ACC112 (cell line): ENCODE data around the gene SHOX.

ENCODE experiments used
- H2AFZ ChIP-seq: fragments of 200-600 bp; sonication (generic); one replicate; pipeline ENCODE4 v1.6.0; 2017; ENCODE audit warnings: antibody characterized with exemption, low read length; ENCODE audit not compliant: unreplicated experiment
- H3K27ac ChIP-seq: fragments of 200-600 bp; sonication (generic); 2 replicates; pipeline ENCODE4 v1.5.1; 2014; ENCODE audit warnings: low read depth, mild to moderate bottlenecking, antibody characterized with exemption, low read length, moderate library complexity
- H3K27me3 ChIP-seq: fragments of 200-600 bp; sonication (generic); 2 replicates; pipeline ENCODE4 v1.6.1; 2014; ENCODE audit warnings: mild to moderate bottlenecking, antibody characterized with exemption, low read length, moderate library complexity, mixed read lengths; ENCODE audit not compliant: insufficient read depth
- H3K36me3 ChIP-seq: fragments of 200-600 bp; sonication (generic); 2 replicates; pipeline ENCODE4 v1.6.1; 2016; ENCODE audit warnings: mild to moderate bottlenecking, antibody characterized with exemption, low read length, moderate library complexity, mixed read lengths; ENCODE audit not compliant: insufficient read depth
- H3K4me1 ChIP-seq: fragments of 200-600 bp; sonication (generic); one replicate; pipeline ENCODE4 v1.6.1; 2016; ENCODE audit warnings: low read length, mixed read lengths; ENCODE audit not compliant: insufficient read depth, unreplicated experiment, control insufficient read depth
- H3K4me3 ChIP-seq: fragments of 200-600 bp; sonication (generic); 2 replicates; pipeline ENCODE4 v1.5.1; 2014; ENCODE audit warnings: mild to moderate bottlenecking, low read depth, low read length
- H3K79me2 ChIP-seq: fragments of 200-600 bp; sonication (generic); one replicate; pipeline ENCODE4 v1.6.0; 2016; ENCODE audit warnings: low read length; ENCODE audit not compliant: control insufficient read depth, unreplicated experiment, insufficient read depth

SHOX gene

DNA sequence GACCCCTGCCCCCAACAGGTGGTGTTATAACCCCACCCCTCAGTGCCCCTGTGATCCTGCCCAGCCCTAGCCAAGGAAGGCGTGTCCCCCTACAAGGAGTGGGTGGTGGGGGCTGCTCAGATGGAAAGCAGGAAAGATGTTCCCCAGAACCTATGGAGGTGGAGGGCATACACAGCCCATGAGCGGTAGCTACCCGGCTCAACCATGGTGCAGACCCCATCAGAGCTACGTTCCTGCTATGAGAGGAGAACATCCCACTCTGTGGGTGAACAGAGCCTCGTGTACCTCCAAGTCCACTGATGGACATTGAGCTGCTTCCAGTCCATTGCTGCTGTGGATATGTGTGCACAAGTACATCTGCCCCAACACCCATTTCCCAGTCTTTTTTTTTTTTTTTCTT is 71.1 kb downstream of the SHOX start:
- H3K27me3 ChIP-seq = no peaks in the 10 kb centered on the region
- no peaks in the 10 kb centered on the region for H3K79me2 ChIP-seq
- H3K4me1 ChIP-seq = no peaks in the 10 kb centered on the region
- H3K36me3 ChIP-seq = no peaks in the 10 kb centered on the region
- no peak overlapping the region for H3K4me3 ChIP-seq
- H2AFZ ChIP-seq = no peak overlapping the region
- no peak overlapping the region for H3K27ac ChIP-seq

GRCh38 chrX:703466-703865 is 72.9 kb downstream of the SHOX start:
- Histone ChIP-seq H3K27ac (no peak overlapping the region), H3K4me1 (no peaks in the 10 kb centered on the region), H3K79me2 (no peaks in the 10 kb centered on the region)

GRCh38 chrX:703866-704265 is 73.3 kb downstream of the SHOX start:
- H3K27me3 ChIP-seq = no peaks in the 10 kb centered on the region
- no peak overlapping the region for H3K4me3 ChIP-seq
- no peaks in the 10 kb centered on the region for H3K36me3 ChIP-seq
- H3K79me2 ChIP-seq = no peaks in the 10 kb centered on the region
- no peaks in the 10 kb centered on the region for H3K4me1 ChIP-seq
- no peak overlapping the region for H2AFZ ChIP-seq
- H3K27ac ChIP-seq = no peak overlapping the region

More at GRCh38 chrX:703466-703865, 72.9 kb downstream of the SHOX start:
- Histone ChIP-seq H3K4me3 (no peak overlapping the region), H3K36me3 (no peaks in the 10 kb centered on the region), H3K27me3 (no peaks in the 10 kb centered on the region), H2AFZ (no peak overlapping the region)
